ENCODE measurements around the gene ASB6.

DNA sequence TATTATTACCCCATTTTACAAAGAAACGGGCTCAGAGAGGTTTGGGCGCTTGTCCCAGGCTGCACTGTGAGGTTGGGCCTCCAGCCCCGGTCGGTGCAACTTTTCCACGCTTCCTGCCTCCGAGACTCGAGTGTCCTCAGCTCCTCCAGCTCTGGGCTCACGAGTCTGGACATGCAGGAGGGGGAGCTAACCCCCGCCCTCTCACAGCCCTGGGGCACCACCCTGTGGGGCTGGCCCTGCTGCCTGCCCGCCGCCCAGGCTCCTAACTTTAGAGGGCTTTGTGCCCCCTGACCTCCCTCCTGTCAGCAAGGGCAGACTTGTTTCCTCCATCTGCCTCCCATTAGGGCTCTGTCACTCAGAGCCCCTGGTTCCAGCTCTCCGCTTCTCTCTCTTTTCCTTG lies 4.3 kb upstream of the ASB6 start:
- no peak for TF ChIP-seq CTCF (IDR thresholded peaks at IDR 0.05)
- no peak for TF ChIP-seq POLR2A (IDR thresholded peaks at IDR 0.05)

Measured in body of pancreas (tissue), 4 donors.